Measurements from ENCODE around the gene ZNF567. TPM values are rescaled to one million over a fixed set of nuclear protein-coding genes. Genes with fewer than 3 reads are reported as not detected.
"Not testable (repeated sequence)": the region's sequence is repeated elsewhere in the genome, so short reads cannot be mapped to it uniquely, and the experiment has no call there.

ZNF567 gene
- total RNA-seq, 3 donors from 2014 or later = 5.3 to 6.9 (median 5.6) TPM

DNA sequence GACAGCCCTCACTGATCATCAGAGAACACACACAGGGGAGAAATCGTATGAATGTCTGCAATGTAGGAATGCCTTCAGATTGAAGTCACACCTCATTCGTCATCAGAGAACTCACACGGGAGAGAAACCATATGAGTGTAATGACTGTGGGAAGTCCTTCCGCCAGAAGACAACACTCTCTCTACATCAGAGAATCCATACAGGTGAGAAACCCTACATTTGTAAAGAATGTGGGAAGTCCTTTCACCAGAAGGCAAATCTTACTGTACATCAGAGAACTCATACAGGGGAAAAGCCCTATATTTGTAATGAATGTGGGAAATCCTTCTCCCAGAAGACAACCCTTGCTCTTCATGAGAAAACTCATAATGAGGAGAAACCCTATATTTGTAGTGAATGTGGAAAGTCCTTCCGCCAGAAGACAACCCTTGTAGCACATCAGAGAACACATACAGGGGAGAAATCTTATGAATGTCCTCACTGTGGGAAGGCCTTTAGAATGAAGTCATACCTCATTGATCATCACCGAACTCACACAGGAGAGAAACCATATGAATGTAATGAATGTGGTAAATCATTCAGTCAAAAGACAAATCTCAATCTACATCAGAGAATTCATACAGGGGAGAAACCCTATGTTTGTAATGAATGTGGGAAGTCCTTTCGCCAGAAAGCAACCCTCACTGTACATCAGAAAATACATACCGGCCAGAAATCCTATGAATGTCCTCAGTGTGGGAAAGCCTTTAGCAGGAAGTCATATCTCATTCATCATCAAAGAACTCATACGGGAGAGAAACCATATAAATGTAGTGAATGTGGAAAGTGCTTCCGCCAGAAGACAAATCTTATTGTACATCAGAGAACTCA lies 32.5 kb downstream of the ZNF567 start:
- H3K4me1 Mint-ChIP-seq (ENCODE audit: low read depth) = no peaks in the 10 kb centered on the region
- peaks cover 60% of the 10 kb centered on the region for H3K36me3 Mint-ChIP-seq (ENCODE audit: insufficient read depth)
- no peak for DNase-seq
- ATAC-seq = no peak
- no peak overlapping the region for H3K4me3 Mint-ChIP-seq
- H3K27me3 Mint-ChIP-seq (ENCODE audit: low read depth) = no peaks in the 10 kb centered on the region
- H3K9me3 Mint-ChIP-seq = peaks cover 48% of the 10 kb centered on the region

DNA sequence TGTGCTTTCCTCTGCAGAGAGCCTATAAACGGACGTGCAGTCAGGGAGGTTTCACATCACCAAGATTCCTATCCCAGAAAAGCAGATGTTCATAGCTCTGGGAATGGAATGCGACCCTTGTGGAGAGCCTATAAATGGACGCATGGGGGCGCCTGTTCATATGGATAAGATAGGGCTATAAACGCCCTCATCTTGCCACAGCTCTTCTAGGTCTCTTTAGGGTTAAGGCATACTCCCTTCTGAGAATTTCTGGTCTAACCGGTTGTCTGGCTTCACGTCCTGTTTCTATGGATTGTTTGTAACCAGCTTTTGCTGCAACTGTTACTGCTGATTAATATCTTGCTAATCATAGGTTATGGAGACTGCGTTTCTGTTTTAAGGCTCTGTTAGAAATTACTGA lies 48.8 kb downstream of the ZNF567 start:
- DNase-seq; H3K4me3 Mint-ChIP-seq; H3K27me3 Mint-ChIP-seq (ENCODE audit: low read depth); ATAC-seq; H3K4me1 Mint-ChIP-seq (ENCODE audit: low read depth): not testable (repeated sequence)
- Mint-ChIP-seq H3K36me3 (ENCODE audit: insufficient read depth) (peaks cover 38% of the 10 kb centered on the region), H3K9me3 (peaks cover 67% of the 10 kb centered on the region)

DNA sequence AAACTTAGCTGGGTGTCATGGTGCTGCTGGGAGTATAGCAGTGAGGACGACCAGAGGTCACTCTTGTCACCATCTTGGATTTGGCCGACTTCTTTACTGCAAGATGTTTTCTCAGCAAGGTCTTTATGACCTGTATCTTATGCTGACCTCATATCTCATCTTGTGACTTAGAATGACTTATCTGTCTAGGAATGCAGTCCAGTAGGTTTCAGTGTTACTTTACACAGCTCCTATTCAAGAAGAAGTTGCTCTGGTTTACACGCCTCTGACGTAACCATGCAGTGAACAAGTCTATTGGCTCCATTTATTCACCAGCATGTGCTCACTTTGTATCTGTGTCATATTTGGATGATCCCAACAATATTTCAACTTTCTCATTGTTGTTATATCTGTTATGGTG lies 58.5 kb downstream of the ZNF567 start:
- no peak for DNase-seq
- Mint-ChIP-seq H3K27me3 (ENCODE audit: low read depth) (no peaks in the 10 kb centered on the region), H3K4me1 (ENCODE audit: low read depth) (no peaks in the 10 kb centered on the region), H3K4me3 (no peak overlapping the region), H3K9me3 (peaks cover 52% of the 10 kb centered on the region), H3K36me3 (ENCODE audit: insufficient read depth) (peaks cover 54% of the 10 kb centered on the region)
- no peak for ATAC-seq

DNA sequence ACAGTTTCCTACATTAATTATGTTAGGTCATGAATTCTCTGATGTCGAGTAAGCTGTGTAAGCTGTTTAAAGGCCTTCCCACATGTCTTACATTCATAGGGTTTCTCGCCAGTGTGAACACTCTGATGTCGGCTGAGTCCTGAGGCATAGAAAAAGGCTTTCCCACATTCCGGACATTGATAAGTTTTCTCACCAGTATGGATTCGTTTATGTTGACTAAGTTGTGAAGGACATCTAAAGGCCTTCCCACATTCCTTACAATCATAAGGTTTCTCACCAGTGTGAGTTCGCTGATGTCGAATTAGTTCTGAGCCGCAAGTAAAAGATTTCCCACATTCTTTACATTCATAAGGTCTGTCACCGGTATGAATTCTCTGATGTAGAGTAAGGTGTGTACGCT lies 60.3 kb downstream of the ZNF567 start:
- no peak for ATAC-seq
- peaks cover 69% of the 10 kb centered on the region for H3K36me3 Mint-ChIP-seq (ENCODE audit: insufficient read depth)
- H3K27me3 Mint-ChIP-seq (ENCODE audit: low read depth) = no peaks in the 10 kb centered on the region
- DNase-seq = no peak
- no peaks in the 10 kb centered on the region for H3K4me1 Mint-ChIP-seq (ENCODE audit: low read depth)
- H3K9me3 Mint-ChIP-seq = peaks cover 57% of the 10 kb centered on the region
- H3K4me3 Mint-ChIP-seq = no peak overlapping the region

GRCh38 chr19:36748431-36749275 lies 61.2 kb downstream of the ZNF567 start:
- H3K4me3 Mint-ChIP-seq = no peak overlapping the region
- no peaks in the 10 kb centered on the region for H3K4me1 Mint-ChIP-seq (ENCODE audit: low read depth)
- ATAC-seq (no peak), DNase-seq (no peak)
- peaks cover 72% of the 10 kb centered on the region for H3K36me3 Mint-ChIP-seq (ENCODE audit: insufficient read depth)
- H3K9me3 Mint-ChIP-seq = peaks cover 55% of the 10 kb centered on the region
- H3K27me3 Mint-ChIP-seq (ENCODE audit: low read depth) = no peaks in the 10 kb centered on the region

- not testable (repeated sequence) for H3K27me3 Mint-ChIP-seq (ENCODE audit: low read depth); ATAC-seq; DNase-seq; H3K4me3 Mint-ChIP-seq; H3K4me1 Mint-ChIP-seq (ENCODE audit: low read depth)
- H3K9me3 Mint-ChIP-seq = peaks cover 58% of the 10 kb centered on the region
- peaks cover 78% of the 10 kb centered on the region for H3K36me3 Mint-ChIP-seq (ENCODE audit: insufficient read depth)
Observed at GRCh38 chr19:36749613-36750012, 62.2 kb downstream of the ZNF567 start.

GRCh38 chr19:36750066-36750691 lies 62.8 kb downstream of the ZNF567 start:
- no peaks in the 10 kb centered on the region for H3K27me3 Mint-ChIP-seq (ENCODE audit: low read depth)
- ATAC-seq (no peak), DNase-seq (no peak)
- peaks cover 56% of the 10 kb centered on the region for H3K9me3 Mint-ChIP-seq
- H3K36me3 Mint-ChIP-seq (ENCODE audit: insufficient read depth) = peaks cover 80% of the 10 kb centered on the region
- no peaks in the 10 kb centered on the region for H3K4me1 Mint-ChIP-seq (ENCODE audit: low read depth)
- no peak overlapping the region for H3K4me3 Mint-ChIP-seq

Other genes starting within 250 kb of the ZNF567 start
- 1 to 10 TPM; 5.8 to 9.0 (median 7.4) TPM for gene ZNF566, start 198.1 kb upstream of the ZNF567 start, total RNA-seq
- 1 to 10 TPM; 2.6 to 7.1 (median 5.1) TPM for gene ZNF260, start 159.3 kb upstream of the ZNF567 start, total RNA-seq
- 1 to 10 TPM; 8.9 to 9.9 (median 9.9) TPM for gene ZNF529, start 114.3 kb upstream of the ZNF567 start, total RNA-seq
- 1 to 10 TPM; 6.2 to 9.7 (median 6.5) TPM for gene ZNF382, start 82.3 kb upstream of the ZNF567 start, total RNA-seq
- gene ZNF461, start 20.8 kb upstream of the ZNF567 start, total RNA-seq = 1 to 10 TPM; 4.4 to 5.1 (median 4.7) TPM
- 1 to 10 TPM; 2.5 to 4.1 (median 3.5) TPM for gene ZNF850, start 85.2 kb downstream of the ZNF567 start, total RNA-seq
- 1 to 10 TPM; 3.5 to 4.5 (median 4.4) TPM for gene ZNF790, start 150.8 kb downstream of the ZNF567 start, total RNA-seq
- 1 to 10 TPM; 1.9 to 2.6 (median 2.5) TPM for gene ZNF345, start 163.3 kb downstream of the ZNF567 start, total RNA-seq
- gene ZNF829, start 228.7 kb downstream of the ZNF567 start, total RNA-seq = 1 to 10 TPM; 4.3 to 5.2 (median 4.7) TPM
- gene ZNF568, start 228.7 kb downstream of the ZNF567 start, total RNA-seq = 1 to 10 TPM; 5.7 to 7.7 (median 6.7) TPM

All from activated T-cell treated with anti-CD3 and anti-CD28 coated beads, Interleukin-2, amount 50 U/mL, for 4 hours (primary cell).